Erythroblast (primary cell): ENCODE data around the gene DAAM1.

Experiments
- GATA1 ChIP-seq: IDR thresholded peaks from 2 replicates; pipeline ENCODE4 v1.6.1; 2011; ENCODE audit warnings: low read depth, mild to moderate bottlenecking, control low read depth, low read length, moderate library complexity
- POLR2A ChIP-seq: IDR thresholded peaks from 2 replicates; pipeline ENCODE4 v1.6.1; 2011; ENCODE audit warnings: mild to moderate bottlenecking, low read length

GRCh38 chr14:59377491-59377890 is 189.0 kb downstream of the DAAM1 start:
- TF ChIP-seq POLR2A (no peak), GATA1 (no peak)
